Fibroblast of skin of abdomen (primary cell): ENCODE measurements around the gene IGFLR1.

ENCODE experiments used
- DNase-seq: peaks from one replicate; pipeline ENCODE4 v3.0.0-alpha.2; 2013

IGFLR1 gene

GRCh38 chr19:35723671-35724070 is 18.6 kb downstream of the IGFLR1 start:
- DNase-seq: no peak

- no peak for DNase-seq
Measured at GRCh38 chr19:35722897-35723296, 19.4 kb downstream of the IGFLR1 start.

GRCh38 chr19:35722461-35722860 is 19.8 kb downstream of the IGFLR1 start:
- no peak for DNase-seq

GRCh38 chr19:35721374-35721773 is 20.9 kb downstream of the IGFLR1 start:
- no peak for DNase-seq

- DNase-seq: no peak
Measured at GRCh38 chr19:35720648-35721047, 21.6 kb downstream of the IGFLR1 start.

- DNase-seq: no peak
Measured at GRCh38 chr19:35720163-35720524, 22.1 kb downstream of the IGFLR1 start.

- DNase-seq: no peak
Measured at GRCh38 chr19:35719402-35720162, 22.7 kb downstream of the IGFLR1 start.

- DNase-seq: no peak
Measured at GRCh38 chr19:35718345-35719041, 23.8 kb downstream of the IGFLR1 start.

GRCh38 chr19:35717665-35718344 is 24.4 kb downstream of the IGFLR1 start, which contains the start of gene KMT2B:
Gene KMT2B, plus strand, starts transcription at chr19:35718003. Its CDS starts 16 bp downstream, at chr19:35718019.
- DNase-seq: peak; percentile 97

- DNase-seq: peak; percentile 76
Measured at GRCh38 chr19:35716801-35717664, 25.2 kb downstream of the IGFLR1 start.

GRCh38 chr19:35715981-35716800 is 26.1 kb downstream of the IGFLR1 start:
- no peak for DNase-seq

- no peak for DNase-seq
Measured at GRCh38 chr19:35715355-35715809, 26.9 kb downstream of the IGFLR1 start.

- no peak for DNase-seq
Measured at GRCh38 chr19:35714601-35715354, 27.5 kb downstream of the IGFLR1 start.

GRCh38 chr19:35713904-35714495 is 28.3 kb downstream of the IGFLR1 start:
- DNase-seq: no peak

- DNase-seq: no peak
Measured at GRCh38 chr19:35713506-35713850, 28.8 kb downstream of the IGFLR1 start.

GRCh38 chr19:35712567-35713505 is 29.4 kb downstream of the IGFLR1 start:
- no peak for DNase-seq

- no peak for DNase-seq
Measured at GRCh38 chr19:35710784-35711723, 31.2 kb downstream of the IGFLR1 start.

- DNase-seq: no peak
Measured at GRCh38 chr19:35708391-35708790, 33.9 kb downstream of the IGFLR1 start.
